K562 (cell line): ENCODE data around the gene DTNBP1.

ENCODE experiments used
- ATF3 ChIP-seq, 2 experiments: fragments of 450-650 bp in 1 of 2; sonication (generic) in 1 of 2; formaldehyde crosslinking in 1 of 2; IDR thresholded peaks in 1 of 2; conservative IDR thresholded peaks in 1 of 2; 2 replicates each; pipeline versions ENCODE4 v1.6.1 to v1.8.1; 2016 to 2023; ENCODE audit warnings: mild to moderate bottlenecking in 2 of 2, moderate library complexity in 2 of 2, inconsistent platforms in 1 of 2, missing genetic modification reagents in 1 of 2
- LCOR ChIP-seq: sonication (generic); formaldehyde crosslinking; IDR thresholded peaks from 2 replicates; pipeline ENCODE4 v1.8.0; 2022; ENCODE audit warnings: mild to moderate bottlenecking, missing genetic modification reagents
- POLR2A ChIP-seq: fragments of 450-650 bp; conservative IDR thresholded peaks from 2 replicates; pipeline ENCODE4 v1.6.1; 2016
- TRIM25 ChIP-seq: fragments of 450-650 bp; IDR thresholded peaks from 2 replicates; pipeline ENCODE4 v1.7.0; 2016; ENCODE audit warnings: borderline replicate concordance
- ZNF431 ChIP-seq: sonication (generic); formaldehyde crosslinking; IDR thresholded peaks from 2 replicates; pipeline ENCODE4 v1.8.0; 2022; ENCODE audit warnings: mild to moderate bottlenecking, missing genetic modification reagents
- TF ChIP-seq, protein P1 (sequence below), 3 experiments: IDR thresholded peaks in 2 of 3; conservative IDR thresholded peaks in 1 of 3; 2 replicates each; pipeline ENCODE4 v1.5.1; 2011 to 2012; ENCODE audit warnings: low read length in 3 of 3, mild to moderate bottlenecking in 3 of 3, control low read depth in 2 of 3, improper control_type of control experiment in 1 of 3, inconsistent platforms in 1 of 3, low read depth in 1 of 3, mixed read lengths in 1 of 3, moderate library complexity in 1 of 3; ENCODE audit not compliant: insufficient read depth in 2 of 3
- TF ChIP-seq, protein P2 (sequence below): fragments of 250-450 bp; sonication (Bioruptor Pico); IDR thresholded peaks from 2 replicates; pipeline ENCODE4 v1.8.0; 2022; ENCODE audit warnings: inconsistent platforms

- TF ChIP-seq POLR2A (no peak), ZNF431 (CRISPR knock-in tag) (no peak), LCOR (CRISPR knock-in tag) (no peak), TRIM25 (no peak), ATF3 (IDR thresholded peaks at IDR 0.05) (no peak), ATF3 (CRISPR knock-in tag; conservative IDR thresholded peaks at IDR 0.05) (no peak)
- TF ChIP-seq, protein P1, sequence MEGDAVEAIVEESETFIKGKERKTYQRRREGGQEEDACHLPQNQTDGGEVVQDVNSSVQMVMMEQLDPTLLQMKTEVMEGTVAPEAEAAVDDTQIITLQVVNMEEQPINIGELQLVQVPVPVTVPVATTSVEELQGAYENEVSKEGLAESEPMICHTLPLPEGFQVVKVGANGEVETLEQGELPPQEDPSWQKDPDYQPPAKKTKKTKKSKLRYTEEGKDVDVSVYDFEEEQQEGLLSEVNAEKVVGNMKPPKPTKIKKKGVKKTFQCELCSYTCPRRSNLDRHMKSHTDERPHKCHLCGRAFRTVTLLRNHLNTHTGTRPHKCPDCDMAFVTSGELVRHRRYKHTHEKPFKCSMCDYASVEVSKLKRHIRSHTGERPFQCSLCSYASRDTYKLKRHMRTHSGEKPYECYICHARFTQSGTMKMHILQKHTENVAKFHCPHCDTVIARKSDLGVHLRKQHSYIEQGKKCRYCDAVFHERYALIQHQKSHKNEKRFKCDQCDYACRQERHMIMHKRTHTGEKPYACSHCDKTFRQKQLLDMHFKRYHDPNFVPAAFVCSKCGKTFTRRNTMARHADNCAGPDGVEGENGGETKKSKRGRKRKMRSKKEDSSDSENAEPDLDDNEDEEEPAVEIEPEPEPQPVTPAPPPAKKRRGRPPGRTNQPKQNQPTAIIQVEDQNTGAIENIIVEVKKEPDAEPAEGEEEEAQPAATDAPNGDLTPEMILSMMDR (IDR thresholded peaks at IDR 0.05 in 2 of 3, conservative IDR thresholded peaks at IDR 0.05 in 1 of 3; ENCODE audit: insufficient read depth in 2 of 3, low read depth in 1 of 3, low read length in 3 of 3) = no peak
- TF ChIP-seq, protein P2, sequence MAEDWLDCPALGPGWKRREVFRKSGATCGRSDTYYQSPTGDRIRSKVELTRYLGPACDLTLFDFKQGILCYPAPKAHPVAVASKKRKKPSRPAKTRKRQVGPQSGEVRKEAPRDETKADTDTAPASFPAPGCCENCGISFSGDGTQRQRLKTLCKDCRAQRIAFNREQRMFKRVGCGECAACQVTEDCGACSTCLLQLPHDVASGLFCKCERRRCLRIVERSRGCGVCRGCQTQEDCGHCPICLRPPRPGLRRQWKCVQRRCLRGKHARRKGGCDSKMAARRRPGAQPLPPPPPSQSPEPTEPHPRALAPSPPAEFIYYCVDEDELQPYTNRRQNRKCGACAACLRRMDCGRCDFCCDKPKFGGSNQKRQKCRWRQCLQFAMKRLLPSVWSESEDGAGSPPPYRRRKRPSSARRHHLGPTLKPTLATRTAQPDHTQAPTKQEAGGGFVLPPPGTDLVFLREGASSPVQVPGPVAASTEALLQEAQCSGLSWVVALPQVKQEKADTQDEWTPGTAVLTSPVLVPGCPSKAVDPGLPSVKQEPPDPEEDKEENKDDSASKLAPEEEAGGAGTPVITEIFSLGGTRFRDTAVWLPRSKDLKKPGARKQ (CRISPR knock-in tag) = no peak
These were observed 145.2 kb downstream of the DTNBP1 start for GRCh38 chr6:15517600-15517999.
